HepG2 (cell line): ENCODE data around the gene HPCAL4. TPM values are rescaled to one million over a fixed set of nuclear protein-coding genes. Genes with fewer than 3 reads are reported as not detected.
A peak's percentile ranks its signal among the peaks of the same experiment; 100 is the strongest.

Experiments
- ATAC-seq: fragments of 200-7000 bp; cut with Tn5 transposase; 3 replicates; pipeline ENCODE4 v1.9.1; 2020; ENCODE audit warnings: mild to moderate bottlenecking, moderate library complexity
- BruUV-seq: library from RNA; stranded (reverse); fragments of 400-500 nt; replicated peaks from 2 replicates; lab custom pipeline; 2021; lab: Mats Ljungman, UMichigan
- CTCF ChIA-PET: fragments of 300-600 bp; formaldehyde crosslinking; extraction: SDS; loops from one replicate; lab custom pipeline; 2021; ENCODE audit warnings: low total read pairs, inconsistent platforms, low intra/inter-chr PET ratio; lab: Yijun Ruan, JAX
- POLR2A ChIA-PET: fragments of 350-600 bp; sonication (Branson Sonifier 250); formaldehyde crosslinking; loops from one replicate; lab custom pipeline; 2020; ENCODE audit warnings: antibody characterized with exemption, inconsistent platforms; lab: Yijun Ruan, JAX
- DNase-seq: peaks from one replicate; pipeline ENCODE4 v3.0.0-alpha.2; 2015; ENCODE audit warnings: low spot score
- FAIRE-seq: peaks from 3 replicates; lab custom pipeline; 2011; peaks lifted over from hg19 to GRCh38; lab: Jason Lieb, UNC
- H2AFZ ChIP-seq: one replicate; pipeline ENCODE4 v1.6.1; 2011; ENCODE audit warnings: low read length, inconsistent platforms
- H3K27ac ChIP-seq: fragments of 300-600 bp; 3 replicates; pipeline ENCODE4 v1.8.0; 2011; ENCODE audit warnings: mixed run types, mild to moderate bottlenecking, mixed read lengths, low read length, inconsistent platforms; ENCODE audit not compliant: insufficient read depth; ENCODE audit errors: extremely low read length
- H3K27me3 ChIP-seq, 2 experiments: fragments of 200-600 bp in 1 of 2; 2 replicates in 1 of 2; 3 replicates in 1 of 2; pipeline versions ENCODE4 v1.6.0 to v1.8.0; 2011; ENCODE audit warnings: low read length in 2 of 2, mild to moderate bottlenecking in 2 of 2, moderate library complexity in 2 of 2, inconsistent platforms in 1 of 2; ENCODE audit not compliant: insufficient read depth in 2 of 2, control insufficient read depth in 1 of 2
- H3K36me3 ChIP-seq, 2 experiments: fragments of 200-600 bp in 1 of 2; replicated peaks in 1 of 2; 2 replicates in 1 of 2; 3 replicates in 1 of 2; pipeline versions ENCODE4 v1.5.1 to v1.8.0; 2011; ENCODE audit warnings: low read length in 2 of 2, inconsistent platforms in 1 of 2; ENCODE audit not compliant: insufficient read depth in 2 of 2, control insufficient read depth in 1 of 2
- H3K4me1 ChIP-seq: 2 replicates; pipeline ENCODE4 v1.5.1; 2012; ENCODE audit warnings: low read length, inconsistent platforms; ENCODE audit not compliant: insufficient read depth
- H3K4me2 ChIP-seq: 2 replicates; pipeline ENCODE4 v1.6.0; 2011; ENCODE audit warnings: low read depth, low read length, inconsistent platforms
- H3K4me3 ChIP-seq, 3 experiments: fragments of 200-600 bp in 1 of 3; sonication (generic), shearing (Covaris generic) in 1 of 3; replicated peaks in 1 of 3; 2 replicates each; pipeline ENCODE4 v1.5.1; 2011 to 2016; ENCODE audit warnings: low read length in 3 of 3, inconsistent platforms in 2 of 3, low read depth in 2 of 3, mild to moderate bottlenecking in 2 of 3, control low read depth in 1 of 3, mixed read lengths in 1 of 3; ENCODE audit not compliant: insufficient read depth in 1 of 3
- H3K79me2 ChIP-seq: one replicate; pipeline ENCODE4 v1.6.1; 2011; ENCODE audit warnings: low read length, inconsistent platforms; ENCODE audit not compliant: insufficient read depth
- H3K9ac ChIP-seq: 2 replicates; pipeline ENCODE4 v1.6.0; 2011; ENCODE audit warnings: mild to moderate bottlenecking, low read depth, low read length, inconsistent platforms; ENCODE audit not compliant: insufficient read depth
- H3K9me3 ChIP-seq: 2 replicates; pipeline ENCODE4 v1.5.1; 2012; ENCODE audit warnings: mild to moderate bottlenecking, low read length
- H4K20me1 ChIP-seq: 2 replicates; pipeline ENCODE4 v1.6.0; 2011; ENCODE audit warnings: inconsistent platforms, mild to moderate bottlenecking, low read length, moderate library complexity; ENCODE audit not compliant: insufficient read depth
- CHD2 ChIP-seq: IDR thresholded peaks from 2 replicates; pipeline ENCODE4 v1.6.1; 2011; ENCODE audit warnings: low read depth, low read length, improper control_type of control experiment
- FOXP1 ChIP-seq, 2 experiments: fragments of 450-650 bp in 1 of 2; IDR thresholded peaks; 2 replicates each; pipeline ENCODE4 v1.6.1; 2017 to 2018; ENCODE audit warnings: antibody characterized with exemption in 1 of 2
- KLF16 ChIP-seq, 2 experiments: sonication (generic) in 1 of 2; formaldehyde crosslinking in 1 of 2; IDR thresholded peaks; 2 replicates each; pipeline versions ENCODE4 v1.6.1 to v1.8.0; 2016 to 2023; ENCODE audit warnings: missing genetic modification reagents in 2 of 2, missing compliant biosample characterization in 1 of 2
- MXD3 ChIP-seq: IDR thresholded peaks from 2 replicates; pipeline ENCODE4 v1.6.1; 2016; ENCODE audit warnings: mild to moderate bottlenecking, missing biosample characterization, missing genetic modification reagents
- NCOA1 ChIP-seq: sonication (generic); formaldehyde crosslinking; IDR thresholded peaks from 2 replicates; pipeline ENCODE4 v1.9.0; 2021; ENCODE audit warnings: missing genetic modification reagents
- NCOR1 ChIP-seq: fragments of 200-600 bp; sonication (generic); IDR thresholded peaks from 2 replicates; pipeline ENCODE4 v1.7.0; 2017; ENCODE audit warnings: antibody characterized with exemption, low read length, borderline replicate concordance
- PAWR ChIP-seq: sonication (generic); formaldehyde crosslinking; IDR thresholded peaks from 2 replicates; pipeline ENCODE4 v1.4.0; 2020; ENCODE audit warnings: missing genetic modification reagents, mild to moderate bottlenecking, borderline replicate concordance
- ZBTB26 ChIP-seq: IDR thresholded peaks from 2 replicates; pipeline ENCODE4 v1.6.1; 2016; ENCODE audit warnings: missing compliant biosample characterization, missing genetic modification reagents, borderline replicate concordance
- ZIK1 ChIP-seq: sonication (generic); formaldehyde crosslinking; IDR thresholded peaks from 2 replicates; pipeline ENCODE4 v1.5.0; 2020; ENCODE audit warnings: mild to moderate bottlenecking, low read depth, missing genetic modification reagents, borderline replicate concordance
- ZNF629 ChIP-seq: sonication (generic); formaldehyde crosslinking; conservative IDR thresholded peaks from 2 replicates; pipeline ENCODE4 v1.5.0; 2020; ENCODE audit warnings: missing genetic modification reagents
- ZNF670 ChIP-seq: sonication (generic); formaldehyde crosslinking; IDR thresholded peaks from 2 replicates; pipeline ENCODE4 v1.8.0; 2022; ENCODE audit warnings: mild to moderate bottlenecking, missing genetic modification reagents, borderline replicate concordance
- WGBS: methylation state at CpG from one replicate; pipeline ENCODE4 v1.1.6; 2017; ENCODE audit warnings: low lambda C conversion rate; 5-methylcytosine and 5-hydroxymethylcytosine counted together
- in situ Hi-C: cut with HindIII; loops from 2 replicates; pipeline ENCODE4 v1.10.0; 2017; ENCODE audit warnings: low pct_unique_long_range_greater_than_20kb; ENCODE audit not compliant: extremely low pct_ligation_motif_present
- intact Hi-C: fragments of 100-400 bp; cut with micrococcal nuclease; formaldehyde crosslinking; loops from one replicate; pipeline ENCODE4 v1.10.0; 2022; ENCODE audit not compliant: unreplicated experiment
- polyA plus RNA-seq, 8 experiments: library from polyadenylated mRNA; depleted of rRNA in 3 of 8; stranded (reverse) in 7 of 8; unstranded in 1 of 8; fragments of >200 nt; fragmentation: Illumina TruSeq in 4 of 8; extraction: Trizol in 4 of 8; gene quantifications; 2 replicates each; pipeline versions ENCODE4 v1.2.1 to v1.2.3, GENCODE V29; 2011 to 2016; ENCODE audit warnings: low read depth in 4 of 8, missing spikeins in 1 of 8, mixed read lengths in 1 of 8; ENCODE audit not compliant: insufficient read depth in 1 of 8
- total RNA-seq, 5 experiments: library from RNA; depleted of rRNA; stranded (reverse); fragments of >200 nt; fragmentation: Illumina TruSeq; extraction: Trizol; gene quantifications; 2 replicates each; pipeline ENCODE4 v1.2.3, GENCODE V29; 2016; ENCODE audit warnings: low read depth in 1 of 5
- TF ChIP-seq, protein P1 (sequence below): sonication (generic); formaldehyde crosslinking; IDR thresholded peaks from 2 replicates; pipeline ENCODE4 v1.8.0; 2022; ENCODE audit warnings: mild to moderate bottlenecking, missing genetic modification reagents; ENCODE audit not compliant: insufficient replicate concordance

Gene HPCAL4
- total and polyA plus RNA-seq, 2 of the 13 experiments (the other 11 are each of a cell fraction or from before 2014, with no cell fraction given) = not detected

DNA sequence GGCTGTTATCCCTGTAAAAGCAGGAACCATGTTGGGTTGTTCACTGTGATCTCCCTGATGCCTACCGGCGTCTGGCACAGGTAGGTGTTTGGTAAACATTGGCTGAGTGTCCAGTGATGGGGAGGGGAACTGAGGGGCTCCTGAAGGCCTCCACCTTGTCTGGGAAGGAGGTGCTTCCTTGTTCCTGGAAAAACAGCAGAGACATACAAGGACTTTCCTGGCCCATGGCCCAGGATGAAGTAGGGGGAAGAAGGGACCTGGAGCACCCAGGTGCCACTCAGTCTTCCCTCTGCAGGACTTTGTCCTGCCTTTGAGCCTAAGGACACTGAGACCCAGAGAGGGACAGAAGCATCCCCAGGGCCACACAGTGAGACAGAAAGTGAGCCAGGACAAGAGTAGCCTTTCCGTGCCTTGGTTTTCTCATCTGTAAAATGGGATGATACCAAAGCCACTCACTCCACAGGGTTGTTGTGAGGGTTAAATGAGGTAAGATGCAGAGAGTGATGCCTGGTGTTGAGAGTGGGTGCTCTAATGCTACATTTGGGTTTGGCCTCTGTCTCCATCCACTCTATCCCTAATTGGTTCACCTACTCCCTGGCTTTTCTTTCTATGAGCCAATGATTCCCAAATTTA is 45.7 kb downstream of the HPCAL4 start:
- H3K36me3 ChIP-seq = no peaks in the 10 kb centered on the region
- no peaks in the 10 kb centered on the region for H3K4me1 ChIP-seq
- 25% methylated on average over 2 of the region's 3 CpGs for WGBS
- no peak overlapping the region for H3K9ac ChIP-seq
- no TSS peak for BruUV-seq
- H2AFZ ChIP-seq = no peak overlapping the region
- no peaks in the 10 kb centered on the region for H3K9me3 ChIP-seq
- no peaks in the 10 kb centered on the region for H3K79me2 ChIP-seq
- H3K4me3 ChIP-seq = no peak overlapping the region
- no peak for ATAC-seq
- POLR2A ChIA-PET = no interaction called here
- TF ChIP-seq ZNF629 (CRISPR knock-in tag) (peak; percentile 54; the same call in 1 of the 2 replicates), PAWR (CRISPR knock-in tag) (no peak)
- H3K27me3 ChIP-seq = peaks cover 0 to 22% of the 10 kb centered on the region in 2 experiments; a peak in 4 of 5 replicates
- no peak for DNase-seq
- H4K20me1 ChIP-seq = no peaks in the 10 kb centered on the region
- H3K27ac ChIP-seq = no peak overlapping the region
- in situ Hi-C loops (no loop called here), intact Hi-C loops (no loop called here)
- no peak overlapping the region for H3K4me2 ChIP-seq
- CTCF ChIA-PET = no interaction called here
- no peak for FAIRE-seq

- POLR2A ChIA-PET = no interaction called here
- H3K36me3 ChIP-seq = no peaks in the 10 kb centered on the region
- no TSS peak for BruUV-seq
- CTCF ChIA-PET = no interaction called here
- FAIRE-seq (no peak), DNase-seq (no peak), ATAC-seq (no peak)
- no peaks in the 10 kb centered on the region for H3K9me3 ChIP-seq
- peaks cover 0 to 20% of the 10 kb centered on the region in 2 experiments; a peak in 3 of 5 replicates for H3K27me3 ChIP-seq
- TF ChIP-seq ZIK1 (CRISPR knock-in tag) (no peak), KLF16 (CRISPR knock-in tag; IDR thresholded peaks at IDR 0.05) (no peak), ZBTB26 (CRISPR knock-in tag) (no peak), ZNF670 (CRISPR knock-in tag) (no peak), NCOA1 (no peak), NCOR1 (no peak), CHD2 (no peak), MXD3 (CRISPR knock-in tag) (no peak), FOXP1 (IDR thresholded peaks at IDR 0.05) (no peak), FOXP1 (CRISPR knock-in tag; IDR thresholded peaks at IDR 0.05) (no peak)
- TF ChIP-seq, protein P1, sequence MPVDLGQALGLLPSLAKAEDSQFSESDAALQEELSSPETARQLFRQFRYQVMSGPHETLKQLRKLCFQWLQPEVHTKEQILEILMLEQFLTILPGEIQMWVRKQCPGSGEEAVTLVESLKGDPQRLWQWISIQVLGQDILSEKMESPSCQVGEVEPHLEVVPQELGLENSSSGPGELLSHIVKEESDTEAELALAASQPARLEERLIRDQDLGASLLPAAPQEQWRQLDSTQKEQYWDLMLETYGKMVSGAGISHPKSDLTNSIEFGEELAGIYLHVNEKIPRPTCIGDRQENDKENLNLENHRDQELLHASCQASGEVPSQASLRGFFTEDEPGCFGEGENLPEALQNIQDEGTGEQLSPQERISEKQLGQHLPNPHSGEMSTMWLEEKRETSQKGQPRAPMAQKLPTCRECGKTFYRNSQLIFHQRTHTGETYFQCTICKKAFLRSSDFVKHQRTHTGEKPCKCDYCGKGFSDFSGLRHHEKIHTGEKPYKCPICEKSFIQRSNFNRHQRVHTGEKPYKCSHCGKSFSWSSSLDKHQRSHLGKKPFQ (CRISPR knock-in tag) = no peak
- H3K9ac ChIP-seq = no peak overlapping the region
- no peaks in the 10 kb centered on the region for H3K4me1 ChIP-seq
- no peaks in the 10 kb centered on the region for H3K79me2 ChIP-seq
- 21% methylated on average over 3 of the region's 3 CpGs for WGBS
- in situ Hi-C loops = no loop called here
- H2AFZ ChIP-seq = no peak overlapping the region
- no peak overlapping the region for H3K27ac ChIP-seq
- H3K4me3 ChIP-seq = no peak overlapping the region
- H3K4me2 ChIP-seq = no peak overlapping the region
- intact Hi-C loops = no loop called here
- no peaks in the 10 kb centered on the region for H4K20me1 ChIP-seq
Measured at GRCh38 chr1:39643705-39644104, 47.5 kb downstream of the HPCAL4 start.
